ENCODE results near the gene IFT20. TPM values are rescaled to one million over a fixed set of nuclear protein-coding genes. Genes with fewer than 3 reads are reported as not detected.

Gene IFT20
- total and polyA plus RNA-seq, 9 donors: 20.2 to 49.2 (median 31.7) TPM

DNA sequence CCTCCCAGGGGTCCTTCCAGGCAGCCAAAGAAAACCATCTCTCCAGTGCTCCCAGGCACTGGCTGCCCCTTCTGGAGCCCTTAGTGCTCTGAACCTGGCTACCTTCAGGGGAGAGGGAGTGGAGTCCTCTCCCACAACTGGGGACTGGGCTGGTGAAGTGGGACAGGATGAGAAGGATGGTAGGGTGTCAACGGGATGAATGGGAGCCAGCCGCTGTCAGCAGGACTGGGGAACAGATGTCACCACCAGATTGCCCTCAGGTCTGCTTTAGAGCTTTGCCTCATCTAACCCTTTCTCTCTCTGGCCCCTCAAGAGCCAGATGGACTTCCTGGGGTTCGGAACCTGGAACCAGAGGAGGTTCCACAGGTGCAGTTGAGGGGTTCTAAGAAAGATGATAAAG lies 30.2 kb upstream of the IFT20 start:
- intact Hi-C loops (cut with DNase I): no loop called here
- H3K4me3 ChIP-seq: no peak overlapping the region
- no peaks in the 10 kb centered on the region for H3K36me3 ChIP-seq
- DNase-seq: no peak
- no peak overlapping the region for H3K27ac ChIP-seq
- no peaks in the 10 kb centered on the region for H3K27me3 ChIP-seq
- H3K9me3 ChIP-seq: no peaks in the 10 kb centered on the region
- WGBS, 3 donors: 83 to 91% (median 84%) methylated on average over 3 of the region's 3 CpGs
- TF ChIP-seq POLR2A (IDR thresholded peaks at IDR 0.05): no peak
- TF ChIP-seq, protein P1, sequence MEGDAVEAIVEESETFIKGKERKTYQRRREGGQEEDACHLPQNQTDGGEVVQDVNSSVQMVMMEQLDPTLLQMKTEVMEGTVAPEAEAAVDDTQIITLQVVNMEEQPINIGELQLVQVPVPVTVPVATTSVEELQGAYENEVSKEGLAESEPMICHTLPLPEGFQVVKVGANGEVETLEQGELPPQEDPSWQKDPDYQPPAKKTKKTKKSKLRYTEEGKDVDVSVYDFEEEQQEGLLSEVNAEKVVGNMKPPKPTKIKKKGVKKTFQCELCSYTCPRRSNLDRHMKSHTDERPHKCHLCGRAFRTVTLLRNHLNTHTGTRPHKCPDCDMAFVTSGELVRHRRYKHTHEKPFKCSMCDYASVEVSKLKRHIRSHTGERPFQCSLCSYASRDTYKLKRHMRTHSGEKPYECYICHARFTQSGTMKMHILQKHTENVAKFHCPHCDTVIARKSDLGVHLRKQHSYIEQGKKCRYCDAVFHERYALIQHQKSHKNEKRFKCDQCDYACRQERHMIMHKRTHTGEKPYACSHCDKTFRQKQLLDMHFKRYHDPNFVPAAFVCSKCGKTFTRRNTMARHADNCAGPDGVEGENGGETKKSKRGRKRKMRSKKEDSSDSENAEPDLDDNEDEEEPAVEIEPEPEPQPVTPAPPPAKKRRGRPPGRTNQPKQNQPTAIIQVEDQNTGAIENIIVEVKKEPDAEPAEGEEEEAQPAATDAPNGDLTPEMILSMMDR (IDR thresholded peaks at IDR 0.05): no peak
- H3K4me1 ChIP-seq (ENCODE audit: insufficient read depth): no peaks in the 10 kb centered on the region

DNA sequence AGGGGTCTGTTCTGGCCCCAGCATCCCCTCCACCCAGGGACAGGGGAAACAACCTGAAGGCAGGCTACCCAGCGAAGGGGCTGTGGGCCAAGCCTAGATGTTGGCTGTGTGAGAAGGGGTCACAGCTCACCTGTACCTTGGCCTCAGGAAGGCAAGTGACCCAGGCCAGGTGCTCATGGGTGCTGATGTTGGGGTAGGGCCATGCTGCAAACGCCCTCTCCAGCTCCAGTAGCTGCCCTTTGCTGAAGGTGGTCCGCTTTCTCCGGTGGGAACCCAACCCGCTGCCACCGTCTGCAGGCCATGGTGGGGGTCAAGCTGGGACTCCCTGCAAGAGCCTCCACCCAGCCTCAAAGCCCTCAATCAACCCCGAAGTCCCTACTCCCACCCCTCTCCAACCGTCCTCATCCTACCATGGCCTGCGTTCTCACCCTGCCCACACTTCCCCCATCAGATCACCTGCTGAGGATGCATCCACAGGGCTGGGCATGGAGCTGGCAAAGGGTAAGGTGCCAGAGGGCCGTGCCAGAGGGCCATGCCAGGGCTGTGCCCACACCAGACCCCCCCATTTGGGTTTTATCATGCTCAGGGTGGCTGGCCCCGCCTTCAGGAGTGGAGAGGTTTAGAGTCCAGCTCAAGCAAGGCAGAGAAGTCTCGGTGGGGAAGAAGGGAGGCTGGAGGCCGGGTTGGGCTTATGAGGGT lies 29.5 kb upstream of the IFT20 start, which contains the start of gene SEBOX:
TSS of gene SEBOX (minus strand) at position 535 of the 699 bp plus-strand sequence. CDS start at position 487, 48 bp downstream.
- Histone ChIP-seq H3K27ac (no peak within 1 kb of the TSS), H3K27me3 (no peaks in the 10 kb centered on the region), H3K36me3 (no peaks in the 10 kb centered on the region), H3K4me1 (ENCODE audit: insufficient read depth) (no peaks in the 10 kb centered on the region), H3K9me3 (no peaks in the 10 kb centered on the region), H3K4me3 (no peak within 1 kb of the TSS)
- no peak for DNase-seq
- 85 to 91% (median 87%) methylated on average over 13 of the region's 13 CpGs for WGBS, 3 donors
- TF ChIP-seq EP300 (IDR thresholded peaks at IDR 0.05) (no peak), POLR2A (IDR thresholded peaks at IDR 0.05) (no peak)
- TF ChIP-seq, protein P1 (IDR thresholded peaks at IDR 0.05): no peak
- intact Hi-C loops (cut with DNase I): no loop called here

DNA sequence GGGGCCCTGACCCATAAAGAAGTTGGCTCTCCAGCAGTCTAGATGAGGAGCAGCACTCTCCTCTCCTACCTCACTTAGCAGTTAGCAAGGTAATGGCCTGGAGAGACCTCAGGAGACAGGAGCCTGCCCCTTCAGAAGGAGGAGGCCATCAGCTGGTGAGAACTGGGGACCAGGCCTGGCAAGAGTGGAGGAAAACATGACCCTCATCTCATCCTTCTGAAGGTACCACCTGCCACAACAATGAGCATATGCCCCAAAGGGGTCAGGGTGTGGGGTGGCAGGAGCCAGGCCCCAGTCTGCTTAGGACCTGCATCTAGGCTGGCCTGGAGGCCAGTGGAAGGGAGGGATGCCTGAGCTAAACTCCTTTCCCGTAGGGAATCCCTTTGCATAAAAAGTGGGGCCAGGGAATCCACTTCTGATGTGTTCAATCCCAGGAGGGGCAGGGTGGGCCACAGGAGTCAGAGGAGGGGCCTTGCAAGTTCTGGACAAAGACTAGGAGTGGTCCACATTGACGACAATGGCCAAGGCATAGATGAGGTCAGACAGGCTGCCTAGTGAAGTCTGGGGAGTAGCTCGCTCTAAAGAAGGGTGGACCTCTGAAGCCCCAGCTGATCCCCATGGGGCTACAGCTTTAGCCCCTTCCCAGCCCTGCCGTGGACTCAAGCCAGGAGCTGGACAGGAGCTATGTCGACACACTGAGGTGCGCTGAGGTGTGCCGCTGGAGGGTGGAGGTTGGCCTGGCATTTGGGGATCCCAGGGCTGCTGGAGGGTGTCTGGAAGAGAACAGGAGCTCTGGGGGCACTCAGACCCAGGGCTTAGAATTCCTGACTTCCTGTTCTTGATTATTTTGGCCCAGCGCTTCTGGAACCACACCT lies 28.7 kb upstream of the IFT20 start:
- no peak for TF ChIP-seq EP300 (IDR thresholded peaks at IDR 0.05)
- no peak for TF ChIP-seq POLR2A (IDR thresholded peaks at IDR 0.05)
- TF ChIP-seq, protein P1 (IDR thresholded peaks at IDR 0.05): no peak
- Histone ChIP-seq H3K36me3 (no peaks in the 10 kb centered on the region), H3K27me3 (no peaks in the 10 kb centered on the region), H3K4me1 (ENCODE audit: insufficient read depth) (no peaks in the 10 kb centered on the region), H3K27ac (no peak overlapping the region), H3K9me3 (no peaks in the 10 kb centered on the region), H3K4me3 (no peak overlapping the region)
- intact Hi-C loops (cut with DNase I): no loop called here
- DNase-seq: no peak
- WGBS, 3 donors: 80 to 84% (median 83%) methylated on average over 8 of the region's 8 CpGs

DNA sequence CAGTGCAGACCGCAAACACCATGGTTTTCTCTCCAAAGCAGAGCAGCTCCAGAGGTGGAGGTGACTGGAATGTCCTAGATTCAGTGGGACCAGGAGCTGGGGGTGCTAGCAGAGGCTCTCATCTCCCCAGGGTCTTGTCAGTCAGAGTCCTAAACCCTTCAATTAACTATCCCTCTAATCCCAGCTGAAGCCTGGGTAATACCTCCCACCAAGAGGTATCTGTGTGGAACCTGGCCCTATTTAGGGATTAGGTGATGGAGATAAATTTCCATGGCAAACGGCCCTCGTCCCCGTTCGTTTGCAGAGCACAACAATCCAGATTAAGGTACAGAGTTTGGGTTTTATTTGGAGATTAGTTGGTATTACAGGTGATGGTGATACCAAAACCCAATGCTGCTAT lies 27.9 kb upstream of the IFT20 start:
- 82 to 88% (median 87%) methylated on average over 5 of the region's 5 CpGs for WGBS, 3 donors
- no peaks in the 10 kb centered on the region for H3K36me3 ChIP-seq
- no peak for DNase-seq
- intact Hi-C loops (cut with DNase I): no loop called here
- peaks cover 1% of the 10 kb centered on the region for H3K4me1 ChIP-seq (ENCODE audit: insufficient read depth)
- H3K9me3 ChIP-seq: no peaks in the 10 kb centered on the region
- H3K4me3 ChIP-seq: no peak overlapping the region
- TF ChIP-seq, protein P1 (IDR thresholded peaks at IDR 0.05): no peak
- TF ChIP-seq POLR2A (IDR thresholded peaks at IDR 0.05): no peak
- H3K27ac ChIP-seq: no peak overlapping the region
- no peaks in the 10 kb centered on the region for H3K27me3 ChIP-seq
